Stimulated activated CD8-positive, alpha-beta memory T cell treated with anti-CD3 and anti-CD28 coated beads, Interleukin-2, amount 100 ng/mL, for 1 hour (primary cell): ENCODE data around the gene PRKAB1.

ENCODE experiments used
- DNase-seq, 2 donors: peaks; one replicate each; pipeline ENCODE4 v3.0.0-alpha.2; 2020; ENCODE audit warnings: low read depth in 2 of 2

The PRKAB1 gene

GRCh38 chr12:119661882-119662281 is 6.1 kb upstream of the PRKAB1 start:
- DNase-seq, result no peak

- DNase-seq, result no peak
Measured at GRCh38 chr12:119664642-119665041, 3.3 kb upstream of the PRKAB1 start.

- no peak for DNase-seq
Measured at GRCh38 chr12:119665164-119665929, 2.6 kb upstream of the PRKAB1 start.

DNA sequence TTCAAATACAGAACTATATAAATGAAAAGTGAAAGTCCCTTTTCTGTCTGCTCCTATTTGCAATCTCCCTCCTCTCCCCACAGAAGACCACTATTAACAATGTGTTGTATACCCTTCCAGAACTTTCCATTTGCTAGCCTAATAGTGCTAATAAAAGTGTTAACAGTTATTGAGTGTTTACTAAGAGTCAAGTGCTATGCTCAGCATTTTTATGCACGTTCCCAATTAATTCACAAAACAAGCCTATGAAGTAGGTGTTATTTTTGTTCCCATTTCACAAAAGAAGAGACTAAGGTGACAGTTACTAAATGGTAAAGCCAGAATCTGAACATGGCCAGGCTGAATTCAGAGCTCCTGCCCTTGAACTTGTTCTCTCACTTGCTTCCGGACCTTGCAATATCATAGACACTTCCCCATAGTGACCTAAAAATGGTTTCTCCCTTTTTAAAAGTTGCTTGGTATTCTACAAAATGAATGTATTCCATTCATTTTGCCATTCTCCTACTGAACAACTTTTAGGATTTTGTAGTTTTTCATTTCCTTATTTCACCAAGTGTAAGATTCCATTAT is 1.6 kb upstream of the PRKAB1 start:
- no peak for DNase-seq

DNA sequence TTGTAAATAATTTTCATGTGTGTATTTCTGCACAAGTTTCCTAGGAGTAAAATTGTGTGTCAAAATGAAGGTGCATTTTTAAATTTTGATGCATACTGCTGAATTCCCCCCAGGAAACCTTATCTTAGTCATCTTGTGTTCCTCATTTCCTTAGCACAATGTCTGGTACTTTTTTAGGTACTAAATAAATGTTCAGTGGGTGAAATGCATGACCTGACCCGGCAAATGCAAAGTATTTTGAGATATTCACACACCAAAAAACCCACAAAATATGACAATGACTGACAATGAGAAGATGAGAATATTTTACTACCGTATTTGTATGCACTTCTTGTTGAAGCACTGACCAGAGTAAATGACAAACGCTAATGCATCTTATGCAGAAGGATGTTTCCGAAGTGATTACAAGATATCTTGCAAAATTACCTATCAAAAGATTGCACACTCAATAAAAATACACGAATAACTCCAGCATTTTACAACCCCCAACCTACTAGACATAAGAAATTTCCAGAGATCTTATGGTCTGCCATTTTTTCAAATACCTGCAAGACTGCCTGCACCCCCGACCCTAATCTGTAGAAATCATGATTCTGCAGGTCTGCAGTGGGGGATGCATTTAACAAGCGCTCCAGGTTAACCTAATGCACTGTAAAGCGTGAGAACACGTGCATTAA is 895 bp upstream of the PRKAB1 start:
- no peak for DNase-seq

DNA sequence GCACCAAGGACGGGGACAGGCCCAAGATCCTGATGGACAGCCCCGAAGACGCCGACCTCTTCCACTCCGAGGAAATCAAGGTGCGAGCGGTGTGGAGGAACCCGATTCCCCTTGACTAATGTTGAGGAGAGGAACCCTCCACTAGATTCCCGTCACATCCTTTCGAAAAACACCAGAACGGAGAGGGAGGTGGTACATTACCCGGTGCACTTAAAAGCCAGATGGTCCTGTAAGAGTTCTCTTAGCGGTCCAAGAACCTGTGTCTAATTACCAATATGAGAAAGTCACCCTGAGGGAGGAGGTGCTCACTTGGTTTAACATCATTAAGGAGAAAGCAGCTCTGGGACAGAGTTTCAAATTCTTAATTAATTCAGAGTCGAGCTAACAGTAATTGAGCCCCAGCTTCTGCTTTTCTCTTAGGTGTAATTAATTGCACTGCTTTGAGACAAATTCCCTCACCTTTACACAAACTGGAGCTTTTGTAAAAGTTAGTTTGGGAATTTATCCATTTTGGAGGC is 450 bp downstream of the PRKAB1 start:
- DNase-seq, result no peak

DNA sequence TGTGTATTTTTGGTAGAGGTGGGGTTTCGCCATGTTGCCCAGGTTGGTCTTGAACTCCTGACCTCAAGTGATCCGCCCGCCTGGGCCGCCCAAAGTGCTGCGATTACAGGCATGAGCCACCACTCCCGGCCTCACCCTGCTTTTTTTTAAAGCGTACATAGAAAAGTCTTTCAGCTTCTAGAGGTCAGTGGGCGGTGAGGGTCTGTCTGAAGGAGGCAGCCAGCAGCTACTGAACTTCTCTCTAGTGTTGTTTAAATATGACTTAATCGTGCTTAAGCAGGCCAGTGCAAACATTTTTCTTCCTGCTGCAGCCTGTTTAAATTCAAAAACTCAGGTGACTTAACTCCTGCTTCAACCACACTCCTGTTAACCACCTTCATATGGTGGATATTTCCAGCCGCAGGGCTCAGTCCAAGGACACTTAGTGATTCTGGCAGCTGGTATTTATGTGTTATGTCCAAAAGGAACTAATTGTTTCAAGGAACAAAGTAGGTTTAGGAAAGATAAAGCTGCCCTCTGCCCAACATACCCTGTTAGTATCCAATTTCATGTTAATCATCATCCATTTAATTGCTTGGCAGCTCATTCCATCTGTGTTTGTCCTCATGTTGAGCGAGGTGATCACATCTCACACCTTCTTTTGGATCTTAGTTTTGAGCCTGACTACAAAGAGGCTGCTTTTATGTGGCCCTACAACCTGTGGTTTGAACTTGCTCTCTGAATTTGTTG is 2.0 kb downstream of the PRKAB1 start:
- DNase-seq, result no peak

- no peak for DNase-seq
Measured at GRCh38 chr12:119671070-119671469, 3.1 kb downstream of the PRKAB1 start.

DNA sequence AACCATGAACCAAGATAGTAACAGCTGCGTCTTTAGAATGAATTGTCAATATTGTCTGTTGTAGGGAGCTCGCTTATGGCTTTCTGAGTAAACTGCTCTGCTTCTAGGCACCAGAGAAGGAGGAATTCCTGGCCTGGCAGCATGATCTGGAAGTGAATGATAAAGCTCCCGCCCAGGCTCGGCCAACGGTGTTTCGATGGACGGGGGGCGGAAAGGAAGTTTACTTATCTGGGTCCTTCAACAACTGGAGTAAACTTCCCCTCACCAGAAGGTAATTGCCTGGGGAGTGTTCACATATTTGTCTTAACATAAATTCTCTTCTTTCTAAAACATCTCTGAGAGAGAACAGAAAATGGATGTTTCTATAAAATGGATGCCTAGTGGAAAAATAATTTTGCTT is 4.3 kb downstream of the PRKAB1 start:
- no peak for DNase-seq

DNA sequence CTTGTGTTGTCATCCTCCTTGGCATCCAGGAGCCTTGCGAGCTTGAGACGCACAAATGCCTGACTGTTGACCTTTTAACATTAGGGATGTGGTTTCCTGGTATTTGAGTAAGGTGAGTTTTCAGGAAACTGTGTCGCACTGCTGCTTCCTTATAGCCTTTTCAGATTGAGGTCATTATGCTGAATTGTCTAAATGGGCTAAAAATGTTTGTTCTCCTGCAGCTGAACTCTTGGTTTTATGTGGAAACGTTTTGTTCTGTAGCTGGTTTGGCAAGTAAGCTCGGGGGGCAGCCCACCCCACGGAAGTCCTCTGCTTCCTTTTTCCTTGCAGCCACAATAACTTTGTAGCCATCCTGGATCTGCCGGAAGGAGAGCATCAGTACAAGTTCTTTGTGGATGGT is 5.7 kb downstream of the PRKAB1 start:
- DNase-seq, result no peak

- no peak for DNase-seq
Measured at GRCh38 chr12:119674560-119674959, 6.6 kb downstream of the PRKAB1 start.

GRCh38 chr12:119676022-119676421 is 8.1 kb downstream of the PRKAB1 start:
- no peak for DNase-seq

- no peak for DNase-seq
Measured at GRCh38 chr12:119676573-119676972, 8.6 kb downstream of the PRKAB1 start.

- DNase-seq, result no peak
Measured at GRCh38 chr12:119678459-119678858, 10.5 kb downstream of the PRKAB1 start.

DNA sequence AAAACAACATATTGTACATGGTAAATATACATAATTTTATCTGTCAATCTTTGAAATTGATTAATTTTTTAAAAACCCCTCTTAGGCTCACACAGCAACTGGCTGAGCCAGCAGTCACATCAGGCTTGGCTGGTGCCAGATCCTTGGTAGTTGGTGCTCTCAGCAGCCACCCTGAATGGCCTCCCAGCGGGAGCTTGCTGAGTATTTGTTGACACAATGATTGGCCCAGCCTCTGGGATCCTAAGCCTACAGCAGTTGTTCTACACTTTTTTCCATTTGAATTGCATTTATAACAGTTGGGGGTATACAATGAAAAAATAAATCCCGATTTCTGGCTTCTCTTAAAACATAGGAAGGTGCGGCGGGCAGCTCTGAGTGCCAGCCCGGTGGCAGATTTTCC is 11.1 kb downstream of the PRKAB1 start:
- no peak for DNase-seq

DNA sequence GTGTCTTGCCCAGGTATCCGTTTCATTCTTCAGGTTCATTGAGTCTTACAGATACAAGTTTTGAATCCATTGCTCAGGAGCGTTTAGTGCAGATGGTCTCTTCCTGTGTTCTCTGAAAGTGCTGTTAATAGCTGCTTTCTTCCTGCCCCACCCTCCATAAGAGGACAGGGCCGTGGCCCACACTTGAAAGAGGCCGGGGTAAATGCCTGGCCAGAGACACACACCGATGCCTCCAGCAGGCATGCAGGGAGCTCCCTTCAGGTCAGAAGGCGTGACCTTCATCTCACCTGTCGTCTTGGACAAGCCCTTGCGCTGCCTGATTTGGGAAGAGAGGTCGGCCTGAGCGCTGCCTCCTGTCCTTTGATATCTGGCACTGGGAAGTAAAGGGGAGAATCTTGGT is 11.6 kb downstream of the PRKAB1 start:
- DNase-seq, result no peak

DNA sequence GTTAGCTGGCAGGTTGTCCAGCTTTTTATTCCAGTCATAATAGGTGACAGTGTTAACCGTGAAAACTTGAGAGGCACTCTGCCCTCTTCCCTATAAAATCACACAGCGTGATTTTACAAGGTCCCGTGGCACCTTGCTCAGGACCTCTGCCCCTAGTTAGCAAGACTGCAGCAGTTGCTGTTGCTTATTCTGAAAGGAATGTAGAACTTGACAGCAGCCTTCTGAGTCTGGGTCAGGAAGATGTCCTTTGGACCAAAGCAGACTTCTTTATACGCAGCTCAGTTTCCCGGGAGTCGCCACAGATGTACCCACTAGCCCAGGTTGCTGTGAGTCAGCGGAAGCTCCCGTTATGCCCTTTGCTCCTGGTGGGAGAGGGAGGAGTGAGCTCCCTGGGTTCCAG is 13.2 kb downstream of the PRKAB1 start:
- DNase-seq, result no peak

DNA sequence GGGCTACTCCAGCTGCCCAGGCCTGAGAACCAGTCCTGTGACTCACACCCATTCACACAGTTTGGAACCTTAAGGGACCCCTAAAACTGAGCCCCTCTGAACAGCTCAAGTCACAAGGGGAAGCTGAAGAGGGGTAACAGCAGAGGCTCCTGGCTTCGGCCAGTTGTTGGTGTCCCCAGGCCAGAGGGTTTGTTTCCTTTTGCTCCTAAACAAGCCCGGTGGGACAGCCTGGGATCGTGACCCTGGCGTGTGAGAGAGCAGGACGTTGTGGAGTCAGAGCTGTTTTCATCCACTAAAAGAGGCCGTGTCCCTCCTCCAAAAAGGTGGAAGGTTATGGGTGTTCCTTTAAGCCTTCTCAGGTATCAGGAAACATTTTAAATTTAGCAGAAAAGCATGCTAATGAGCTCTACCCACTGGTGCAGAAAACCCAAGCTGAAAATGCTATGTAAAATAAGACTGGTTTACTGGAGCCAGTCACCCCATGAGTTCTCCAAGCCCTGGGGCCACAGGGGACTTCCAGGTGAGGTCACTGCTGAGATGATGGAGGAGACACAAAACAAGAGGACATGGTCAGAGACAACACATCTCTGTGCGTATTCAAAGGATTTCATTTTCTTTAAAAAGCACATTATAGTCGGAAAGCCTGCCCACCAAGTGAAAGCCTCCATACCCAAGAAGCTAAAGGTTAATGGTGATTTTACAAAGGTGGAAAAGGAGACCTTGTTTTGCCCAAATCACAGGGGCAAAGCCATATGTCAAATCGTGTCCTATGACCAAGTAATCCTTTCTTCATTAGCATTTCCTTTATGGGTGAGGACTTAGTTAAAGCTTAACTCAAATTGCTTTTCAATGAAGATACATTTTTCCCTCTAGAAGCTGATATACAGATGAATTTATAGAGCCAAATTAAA is 14.1 kb downstream of the PRKAB1 start:
- DNase-seq, result no peak

GRCh38 chr12:119682639-119683252 is 14.8 kb downstream of the PRKAB1 start:
- DNase-seq, result no peak

DNA sequence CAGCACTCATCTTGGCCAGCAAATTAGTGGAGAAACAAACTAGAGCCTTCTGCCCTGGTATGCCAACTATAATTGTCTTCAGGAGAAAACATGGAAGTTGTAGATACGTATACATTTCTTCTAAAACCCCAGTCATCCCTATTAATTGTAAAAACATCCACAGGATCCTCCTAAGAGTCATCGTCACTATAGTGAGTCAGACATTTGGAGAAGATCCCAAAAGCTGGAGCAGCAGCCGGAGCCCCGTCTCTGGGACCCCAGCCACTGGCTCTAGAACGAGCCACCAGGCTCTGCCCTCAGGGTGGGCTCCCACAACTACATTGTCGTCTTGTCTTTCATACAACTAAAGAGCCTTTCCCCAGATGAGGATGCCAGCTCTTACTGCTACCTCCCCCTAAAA is 15.5 kb downstream of the PRKAB1 start:
- no peak for DNase-seq

- no peak for DNase-seq
Measured at GRCh38 chr12:119683816-119684215, 15.9 kb downstream of the PRKAB1 start.
